AG09309 (cell line): ENCODE results near the gene CRISP3.

ENCODE experiments used
- DNase-seq: peaks from one replicate; pipeline ENCODE4 v3.0.0-alpha.2; 2010; ENCODE audit warnings: low read depth
- H3K4me3 ChIP-seq: 2 replicates; pipeline ENCODE4 v1.5.1; 2011; ENCODE audit warnings: mild to moderate bottlenecking, low read depth, low read length, moderate library complexity; ENCODE audit not compliant: control insufficient read depth
- TF ChIP-seq, protein P1 (sequence below): IDR thresholded peaks from 2 replicates; pipeline ENCODE4 v1.5.1; 2011; ENCODE audit warnings: mild to moderate bottlenecking, low read depth, low read length, inconsistent platforms; ENCODE audit not compliant: insufficient read depth, control insufficient read depth; ENCODE audit errors: missing control alignments

Gene CRISP3

DNA sequence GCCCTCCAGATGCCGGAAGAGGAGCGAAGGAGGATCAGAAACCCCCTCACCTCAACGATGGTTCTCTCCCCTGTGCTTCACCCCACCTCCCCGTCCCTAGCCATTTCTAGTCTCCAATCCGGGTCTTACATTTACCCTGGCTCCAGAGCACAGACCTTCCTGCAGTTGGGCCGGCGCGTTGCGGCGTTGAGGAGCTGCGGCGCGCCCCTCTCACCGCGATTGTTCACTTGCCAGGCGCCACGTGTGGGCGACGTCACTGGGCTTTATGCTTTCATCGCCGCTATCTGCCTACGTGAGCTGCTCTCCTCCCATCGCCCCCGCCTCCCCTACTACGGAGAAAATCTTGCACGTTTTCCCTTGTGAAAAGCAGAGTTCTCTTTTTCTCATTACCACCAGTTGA is 30.8 kb downstream of the CRISP3 start, which contains the start of gene CRISP2:
Gene CRISP2 (minus strand): TSS at position 198 of the 400 bp plus-strand sequence. CDS start 4,347 bp downstream, outside the sequence.
- TF ChIP-seq, protein P1, sequence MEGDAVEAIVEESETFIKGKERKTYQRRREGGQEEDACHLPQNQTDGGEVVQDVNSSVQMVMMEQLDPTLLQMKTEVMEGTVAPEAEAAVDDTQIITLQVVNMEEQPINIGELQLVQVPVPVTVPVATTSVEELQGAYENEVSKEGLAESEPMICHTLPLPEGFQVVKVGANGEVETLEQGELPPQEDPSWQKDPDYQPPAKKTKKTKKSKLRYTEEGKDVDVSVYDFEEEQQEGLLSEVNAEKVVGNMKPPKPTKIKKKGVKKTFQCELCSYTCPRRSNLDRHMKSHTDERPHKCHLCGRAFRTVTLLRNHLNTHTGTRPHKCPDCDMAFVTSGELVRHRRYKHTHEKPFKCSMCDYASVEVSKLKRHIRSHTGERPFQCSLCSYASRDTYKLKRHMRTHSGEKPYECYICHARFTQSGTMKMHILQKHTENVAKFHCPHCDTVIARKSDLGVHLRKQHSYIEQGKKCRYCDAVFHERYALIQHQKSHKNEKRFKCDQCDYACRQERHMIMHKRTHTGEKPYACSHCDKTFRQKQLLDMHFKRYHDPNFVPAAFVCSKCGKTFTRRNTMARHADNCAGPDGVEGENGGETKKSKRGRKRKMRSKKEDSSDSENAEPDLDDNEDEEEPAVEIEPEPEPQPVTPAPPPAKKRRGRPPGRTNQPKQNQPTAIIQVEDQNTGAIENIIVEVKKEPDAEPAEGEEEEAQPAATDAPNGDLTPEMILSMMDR: no peak
- DNase-seq: no peak
- H3K4me3 ChIP-seq: no peak within 1 kb of the TSS

DNA sequence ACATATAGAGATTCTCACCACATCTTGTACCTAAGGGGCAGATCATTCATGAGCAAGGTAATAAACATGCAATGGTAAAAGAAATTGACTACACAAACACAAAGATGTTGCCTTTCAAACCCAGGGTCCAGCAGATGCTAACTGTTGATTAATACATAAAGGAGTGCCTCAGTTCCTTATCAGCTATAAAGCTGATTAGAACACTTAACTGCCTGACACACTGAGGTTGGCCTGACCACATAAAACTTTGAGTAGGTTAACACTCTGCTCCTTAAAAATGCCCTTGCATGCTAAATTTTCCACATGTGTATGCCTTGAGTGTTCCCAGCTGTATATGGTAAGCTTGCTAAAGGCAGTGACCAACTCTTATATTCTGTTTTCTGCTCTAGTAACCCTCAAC is 45.7 kb downstream of the CRISP3 start:
- no peak overlapping the region for H3K4me3 ChIP-seq
- TF ChIP-seq, protein P1: no peak
- no peak for DNase-seq

DNA sequence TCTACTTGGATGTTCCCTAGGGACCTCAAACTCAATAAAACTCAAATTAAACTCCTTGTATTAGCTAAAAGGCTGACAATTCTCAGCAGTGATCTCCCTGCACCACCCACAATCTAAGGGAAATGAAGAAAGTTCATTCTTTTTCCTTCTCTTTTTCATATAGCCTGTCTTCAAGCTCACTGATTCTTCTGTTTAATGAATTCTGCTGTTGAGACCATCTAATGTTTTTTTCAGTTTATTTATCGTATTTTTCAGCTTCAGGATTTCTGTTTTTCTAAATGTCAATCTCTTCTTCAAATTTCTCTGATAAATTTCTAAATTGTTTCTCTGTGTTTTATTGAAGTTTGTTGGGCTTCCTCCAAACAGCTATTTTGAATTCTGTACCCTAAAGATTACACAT is 50.7 kb downstream of the CRISP3 start:
- H3K4me3 ChIP-seq: no peak overlapping the region
- TF ChIP-seq, protein P1: no peak
- DNase-seq: no peak

DNA sequence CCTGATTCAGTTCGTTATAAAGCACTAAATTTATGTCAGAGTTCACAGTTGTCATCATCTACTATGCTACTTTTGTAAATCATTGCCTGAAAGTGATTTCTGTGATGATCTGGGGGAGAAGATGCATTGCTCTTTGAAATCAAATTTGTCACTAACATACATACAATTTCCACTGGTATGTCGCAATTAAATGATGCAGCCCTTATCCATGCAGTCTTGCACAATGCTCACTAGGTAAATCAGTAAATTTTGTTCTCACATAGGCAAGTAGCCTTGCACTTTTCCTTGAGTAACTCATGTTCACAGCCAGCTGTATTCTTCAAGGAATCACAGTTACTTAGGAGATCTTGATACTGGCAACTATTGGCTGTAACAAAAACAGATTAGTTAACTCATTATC is 51.7 kb downstream of the CRISP3 start:
- no peak overlapping the region for H3K4me3 ChIP-seq
- DNase-seq: no peak
- TF ChIP-seq, protein P1: no peak
